Measurements from ENCODE around the gene SYT3. TPM values are rescaled to one million over a fixed set of nuclear protein-coding genes. Genes with fewer than 3 reads are reported as not detected.

Gene SYT3, protein sequence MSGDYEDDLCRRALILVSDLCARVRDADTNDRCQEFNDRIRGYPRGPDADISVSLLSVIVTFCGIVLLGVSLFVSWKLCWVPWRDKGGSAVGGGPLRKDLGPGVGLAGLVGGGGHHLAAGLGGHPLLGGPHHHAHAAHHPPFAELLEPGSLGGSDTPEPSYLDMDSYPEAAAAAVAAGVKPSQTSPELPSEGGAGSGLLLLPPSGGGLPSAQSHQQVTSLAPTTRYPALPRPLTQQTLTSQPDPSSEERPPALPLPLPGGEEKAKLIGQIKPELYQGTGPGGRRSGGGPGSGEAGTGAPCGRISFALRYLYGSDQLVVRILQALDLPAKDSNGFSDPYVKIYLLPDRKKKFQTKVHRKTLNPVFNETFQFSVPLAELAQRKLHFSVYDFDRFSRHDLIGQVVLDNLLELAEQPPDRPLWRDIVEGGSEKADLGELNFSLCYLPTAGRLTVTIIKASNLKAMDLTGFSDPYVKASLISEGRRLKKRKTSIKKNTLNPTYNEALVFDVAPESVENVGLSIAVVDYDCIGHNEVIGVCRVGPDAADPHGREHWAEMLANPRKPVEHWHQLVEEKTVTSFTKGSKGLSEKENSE
- polyA plus RNA-seq: 1.3 and 2.3 TPM in 2 replicates

DNA sequence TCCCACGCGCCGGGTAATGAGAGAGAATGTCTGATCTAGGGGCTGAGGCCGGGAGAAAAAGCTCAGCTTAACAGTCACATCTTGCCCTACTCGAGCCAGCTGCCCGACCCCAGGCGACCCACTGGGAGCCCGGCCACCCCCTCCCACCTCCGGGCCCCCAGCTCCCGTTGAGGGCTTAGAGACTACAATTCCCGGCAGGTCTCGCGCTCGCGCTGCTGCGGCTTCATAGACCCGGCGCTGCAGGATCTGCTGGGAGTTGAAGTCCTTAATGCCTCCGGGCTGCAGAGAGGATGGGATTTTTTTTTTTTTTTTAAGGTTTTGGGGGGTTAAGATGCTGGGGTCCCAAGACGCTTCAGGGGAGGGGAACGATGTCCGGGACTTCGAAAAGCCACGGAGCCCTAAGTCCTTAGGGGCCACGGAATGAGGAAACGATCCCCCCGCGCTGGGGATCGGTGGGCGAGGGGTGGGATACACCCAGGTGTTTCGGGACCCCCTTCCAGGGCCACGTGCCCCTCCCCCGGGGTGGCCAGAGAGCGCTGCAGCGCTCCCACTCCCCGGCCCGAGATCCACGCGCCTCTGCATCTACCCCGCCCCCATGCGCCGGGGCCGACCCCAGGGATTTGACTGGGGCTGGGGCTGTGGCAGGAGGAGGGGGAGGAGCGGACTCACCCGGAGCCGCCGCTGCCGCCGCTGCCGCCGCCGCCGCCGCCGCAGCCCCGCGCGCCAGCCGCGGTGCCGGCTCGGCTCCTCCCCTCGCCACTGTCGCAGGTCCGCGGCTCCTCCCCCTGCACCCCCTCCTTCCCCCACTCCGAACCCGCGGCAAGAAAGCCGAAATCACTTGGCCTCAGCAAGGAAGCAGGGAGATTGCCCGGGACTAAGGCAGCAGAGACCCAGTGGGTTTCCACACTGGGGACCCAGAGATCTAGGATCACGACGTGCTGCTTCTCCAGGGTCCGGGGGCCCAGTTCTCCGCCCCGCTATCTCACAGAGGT is at the start of gene SYT3:
Gene SYT3 (minus strand): TSS at position 761 of the 992 bp plus-strand sequence. CDS start 2,470 bp downstream, outside the sequence.

DNA sequence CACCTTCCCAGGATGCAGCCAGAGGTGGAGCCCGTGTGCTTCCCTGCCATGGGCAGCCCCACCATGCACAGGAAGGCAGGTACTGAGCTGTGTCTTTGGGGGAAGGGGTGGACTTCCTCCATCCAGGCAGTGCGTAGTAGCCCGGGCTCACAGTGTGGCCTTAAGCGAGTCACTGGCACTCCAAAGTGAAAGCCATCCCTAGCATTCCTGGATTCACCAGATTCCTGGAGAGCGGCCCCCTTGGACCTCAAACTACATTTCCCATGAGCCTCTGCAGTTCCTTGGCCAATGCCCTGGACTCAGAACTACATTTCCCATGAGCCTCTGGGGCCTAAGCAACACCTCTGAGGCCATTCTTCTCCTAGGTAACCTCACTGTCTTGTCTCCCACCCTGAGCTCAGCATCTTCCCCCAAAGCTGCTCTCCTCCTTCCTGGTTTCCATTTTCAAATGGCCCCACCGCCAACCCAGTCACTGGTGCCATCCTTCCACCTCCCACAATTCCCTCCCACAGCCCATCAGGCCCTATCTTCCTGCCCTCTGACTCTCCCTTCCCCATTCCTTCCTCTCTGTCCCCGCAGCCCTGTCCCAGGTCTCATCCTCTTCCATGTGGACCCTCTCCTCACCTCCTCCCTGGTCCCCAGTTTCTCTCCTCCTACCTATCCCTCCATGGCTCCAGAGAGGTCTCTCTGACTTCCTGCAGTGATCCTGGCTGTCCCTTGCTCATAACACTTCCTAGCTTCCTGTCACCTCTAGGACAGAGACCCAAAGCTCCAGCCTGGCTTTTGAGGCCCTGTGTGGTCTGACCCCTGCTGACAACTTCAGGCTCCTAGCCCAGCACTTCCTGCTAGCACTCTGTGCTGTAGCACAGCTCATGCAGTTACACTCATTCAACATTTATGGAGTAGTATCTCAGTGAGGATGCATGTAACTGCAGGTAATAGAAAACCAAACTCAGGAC is 10.0 kb upstream of the SYT3 start, which contains the start of gene C19orf81:
Gene C19orf81 (plus strand): TSS at position 13 of the 959 bp plus-strand sequence. CDS start 0 bp downstream, at position 13.

Other genes with a start within 250 kb of the SYT3 start
- gene SPIB, start 220.9 kb downstream of the SYT3 start, polyA plus RNA-seq: not detected in 2 replicates
- gene MYBPC2, start 207.0 kb downstream of the SYT3 start, polyA plus RNA-seq: not detected in 2 replicates
- 14.6 and 15.6 TPM in 2 replicates for gene EMC10, start 163.4 kb downstream of the SYT3 start, polyA plus RNA-seq
- gene GARIN5A, start 163.0 kb downstream of the SYT3 start, polyA plus RNA-seq: 9.0 and 14.5 TPM in 2 replicates
- 3.7 and 3.8 TPM in 2 replicates for gene JOSD2, start 128.7 kb downstream of the SYT3 start, polyA plus RNA-seq
- gene ASPDH, start 126.0 kb downstream of the SYT3 start, polyA plus RNA-seq: 21.7 and 23.2 TPM in 2 replicates
- 0.42 and 0.80 TPM in 2 replicates for gene LRRC4B, start 71.4 kb downstream of the SYT3 start, polyA plus RNA-seq
- not detected in 2 replicates for gene C19orf81, start 9.6 kb upstream of the SYT3 start, polyA plus RNA-seq
- 0.11 TPM in 2 replicates for gene SHANK1, start 79.9 kb upstream of the SYT3 start, polyA plus RNA-seq
- gene CLEC11A, start 83.5 kb upstream of the SYT3 start, polyA plus RNA-seq: 2.5 and 6.0 TPM in 2 replicates
- not detected in 2 replicates for gene GPR32, start 130.6 kb upstream of the SYT3 start, polyA plus RNA-seq
- not detected in 2 replicates for gene ACP4, start 150.5 kb upstream of the SYT3 start, polyA plus RNA-seq
- not detected in 2 replicates for gene KLK1, start 183.9 kb upstream of the SYT3 start, polyA plus RNA-seq
- gene KLK15, start 193.7 kb upstream of the SYT3 start, polyA plus RNA-seq: not detected in 2 replicates
- gene KLK3, start 215.0 kb upstream of the SYT3 start, polyA plus RNA-seq: not detected in 2 replicates
- gene KLK2, start 233.6 kb upstream of the SYT3 start, polyA plus RNA-seq: 0.20 TPM in 1 of 2 replicates, not detected in the other